ENCODE data around the gene MUC22. TPM values are rescaled to one million over a fixed set of nuclear protein-coding genes. Genes with fewer than 3 reads are reported as not detected.
"Not testable (repeated sequence)": the region's sequence is repeated elsewhere in the genome, so short reads cannot be mapped to it uniquely, and the experiment has no call there.

MUC22 gene
- total RNA-seq, 4 donors from 2014 or later, result not detected

DNA sequence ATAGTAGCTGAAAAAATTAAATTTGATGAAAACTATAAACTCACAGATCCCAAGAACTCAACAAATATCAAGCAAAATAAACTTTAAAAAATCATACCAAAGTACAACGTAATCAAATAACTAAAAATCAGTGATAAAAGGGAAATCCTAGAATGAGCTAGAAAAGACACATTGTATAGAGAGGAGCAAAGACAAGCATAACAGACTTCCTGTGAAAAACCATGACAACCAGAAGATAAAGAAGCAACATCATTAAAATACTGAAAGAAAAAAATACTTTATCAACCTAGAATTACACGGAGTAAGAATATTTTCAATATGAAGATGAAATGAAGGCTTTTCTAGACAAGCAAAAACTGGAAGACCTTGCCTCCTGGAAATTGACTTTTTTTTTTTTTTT lies 9.8 kb downstream of the MUC22 start:
- H3K4me1 ChIP-seq, result no peaks in the 10 kb centered on the region
- H3K27me3 ChIP-seq, result no peaks in the 10 kb centered on the region
- H3K9me3 ChIP-seq, result no peaks in the 10 kb centered on the region
- no peaks in the 10 kb centered on the region for H3K36me3 ChIP-seq
- DNase-seq, result no peak
- no peak overlapping the region for H3K4me3 ChIP-seq
- no peak overlapping the region for H3K27ac ChIP-seq
- no peak for TF ChIP-seq POLR2A (IDR thresholded peaks at IDR 0.05)
- TF ChIP-seq, protein P1, sequence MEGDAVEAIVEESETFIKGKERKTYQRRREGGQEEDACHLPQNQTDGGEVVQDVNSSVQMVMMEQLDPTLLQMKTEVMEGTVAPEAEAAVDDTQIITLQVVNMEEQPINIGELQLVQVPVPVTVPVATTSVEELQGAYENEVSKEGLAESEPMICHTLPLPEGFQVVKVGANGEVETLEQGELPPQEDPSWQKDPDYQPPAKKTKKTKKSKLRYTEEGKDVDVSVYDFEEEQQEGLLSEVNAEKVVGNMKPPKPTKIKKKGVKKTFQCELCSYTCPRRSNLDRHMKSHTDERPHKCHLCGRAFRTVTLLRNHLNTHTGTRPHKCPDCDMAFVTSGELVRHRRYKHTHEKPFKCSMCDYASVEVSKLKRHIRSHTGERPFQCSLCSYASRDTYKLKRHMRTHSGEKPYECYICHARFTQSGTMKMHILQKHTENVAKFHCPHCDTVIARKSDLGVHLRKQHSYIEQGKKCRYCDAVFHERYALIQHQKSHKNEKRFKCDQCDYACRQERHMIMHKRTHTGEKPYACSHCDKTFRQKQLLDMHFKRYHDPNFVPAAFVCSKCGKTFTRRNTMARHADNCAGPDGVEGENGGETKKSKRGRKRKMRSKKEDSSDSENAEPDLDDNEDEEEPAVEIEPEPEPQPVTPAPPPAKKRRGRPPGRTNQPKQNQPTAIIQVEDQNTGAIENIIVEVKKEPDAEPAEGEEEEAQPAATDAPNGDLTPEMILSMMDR (IDR thresholded peaks at IDR 0.05), result no peak

DNA sequence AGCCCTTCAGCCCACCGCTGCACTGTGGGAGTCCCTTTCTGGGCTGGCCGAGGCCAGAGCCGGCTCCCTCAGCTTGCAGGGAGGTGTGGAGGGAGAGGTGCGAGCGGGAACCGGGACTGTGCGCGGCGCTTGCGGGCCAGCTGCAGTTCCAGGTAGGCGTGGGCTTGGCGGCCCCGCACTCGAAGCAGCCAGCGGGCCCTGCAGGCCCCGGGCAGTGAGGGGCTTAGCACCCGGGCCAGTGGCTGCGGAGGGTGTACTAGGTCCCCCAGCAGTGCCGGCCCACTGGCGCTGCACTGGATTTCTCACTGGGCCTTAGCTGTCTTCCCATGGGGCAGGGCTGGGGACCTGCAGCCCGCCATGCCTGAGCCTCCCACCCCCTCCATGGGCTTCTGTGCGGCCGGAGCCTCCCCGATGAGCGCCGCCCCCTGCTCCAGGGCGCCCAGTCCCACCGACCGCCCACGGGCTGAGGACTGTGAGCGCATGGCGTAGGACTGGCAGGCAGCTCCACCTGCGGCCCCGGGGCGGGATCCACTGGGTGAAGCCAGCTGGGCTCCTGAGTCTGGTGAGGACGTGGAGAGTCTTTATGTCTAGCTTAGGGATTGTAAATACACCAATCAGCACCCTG lies 10.5 kb downstream of the MUC22 start:
- not testable (repeated sequence) for H3K27ac ChIP-seq, H3K9me3 ChIP-seq, DNase-seq, H3K36me3 ChIP-seq, H3K4me3 ChIP-seq, H3K4me1 ChIP-seq, H3K27me3 ChIP-seq

DNA sequence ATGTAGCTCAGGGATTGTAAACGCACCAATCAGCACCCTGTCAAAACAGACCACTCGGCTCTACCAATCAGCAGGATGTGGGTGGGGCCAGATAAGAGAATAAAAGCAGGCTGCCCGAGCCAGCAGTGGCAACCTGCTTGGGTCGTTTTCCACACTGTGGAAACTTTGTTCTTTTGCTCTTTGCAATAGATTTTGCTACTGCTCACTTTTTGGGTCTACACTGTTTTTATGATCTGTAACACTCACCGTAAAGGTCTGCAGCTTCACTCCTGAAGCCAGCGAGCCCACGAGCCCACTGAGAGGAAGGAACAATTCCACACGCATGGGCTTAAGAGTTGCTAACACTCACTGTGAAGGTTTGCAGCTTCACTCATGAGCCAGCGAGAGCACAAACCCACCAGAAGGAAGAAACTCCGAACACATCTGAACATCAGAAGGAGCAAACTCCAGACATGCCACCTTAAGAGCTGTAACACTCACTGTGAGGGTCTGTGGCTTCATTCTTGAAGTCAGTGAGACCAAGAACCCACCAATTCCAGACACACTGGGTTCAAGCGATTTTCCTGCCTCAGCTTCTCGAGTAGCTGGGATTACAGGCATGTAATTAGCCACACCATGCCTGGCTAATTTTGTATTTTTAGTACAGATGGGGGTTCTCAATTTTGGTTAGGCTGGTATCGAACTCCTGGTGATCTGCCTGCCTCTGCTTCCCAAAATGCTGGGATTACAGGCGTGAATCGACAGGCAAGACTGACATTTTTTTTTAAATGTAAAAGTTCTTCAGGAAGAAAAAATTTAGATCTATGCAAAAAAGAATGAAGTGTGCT lies 11.6 kb downstream of the MUC22 start:
- not testable (repeated sequence) for H3K27me3 ChIP-seq, H3K4me3 ChIP-seq, H3K27ac ChIP-seq, H3K36me3 ChIP-seq, DNase-seq, H3K9me3 ChIP-seq, H3K4me1 ChIP-seq

DNA sequence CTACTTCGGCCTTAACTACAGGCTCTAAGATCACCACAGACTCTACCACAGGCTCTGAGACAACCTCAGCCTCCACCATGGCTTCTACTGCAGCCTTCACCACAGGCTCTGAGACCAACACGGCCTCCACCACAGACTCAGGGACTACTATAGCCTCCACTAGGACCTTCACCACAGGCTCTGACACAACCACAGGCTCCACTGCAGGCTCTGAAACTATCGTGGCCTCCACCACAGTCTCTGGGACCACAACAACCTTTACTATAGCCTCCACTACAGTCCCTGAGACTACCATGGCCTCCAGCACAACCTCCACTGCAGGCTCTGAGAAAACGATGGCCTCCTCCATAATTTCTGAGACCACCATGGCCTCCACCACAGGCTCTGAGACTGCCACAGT lies 15.3 kb downstream of the MUC22 start:
- Histone ChIP-seq H3K36me3 (no peaks in the 10 kb centered on the region), H3K9me3 (no peaks in the 10 kb centered on the region), H3K27ac (no peak overlapping the region), H3K27me3 (no peaks in the 10 kb centered on the region), H3K4me3 (no peak overlapping the region), H3K4me1 (no peaks in the 10 kb centered on the region)
- TF ChIP-seq, protein P1 (IDR thresholded peaks at IDR 0.05), result no peak
- no peak for TF ChIP-seq POLR2A (IDR thresholded peaks at IDR 0.05)
- DNase-seq, result no peak

DNA sequence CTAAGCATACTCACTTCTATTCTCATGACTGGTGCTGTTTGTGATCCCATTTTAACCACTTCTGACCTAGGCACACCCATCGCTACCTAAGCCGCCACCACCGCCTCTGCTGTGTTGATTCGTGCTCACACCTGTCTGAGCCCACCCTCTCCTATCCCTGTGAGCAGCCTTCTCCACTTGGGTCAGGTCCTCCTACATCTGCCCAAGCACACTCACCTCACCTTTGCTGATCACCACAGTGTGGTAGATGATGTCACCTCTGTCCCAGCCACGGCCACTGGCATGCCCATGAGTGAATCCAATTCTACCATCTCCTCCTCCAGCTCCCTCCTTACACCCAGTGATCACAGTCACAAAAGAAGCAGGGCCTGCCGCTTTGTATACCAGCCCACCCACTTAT lies 20.8 kb downstream of the MUC22 start:
- Histone ChIP-seq H3K4me1 (no peaks in the 10 kb centered on the region), H3K27ac (no peak overlapping the region), H3K9me3 (no peaks in the 10 kb centered on the region), H3K27me3 (no peaks in the 10 kb centered on the region), H3K4me3 (no peak overlapping the region), H3K36me3 (no peaks in the 10 kb centered on the region)
- TF ChIP-seq, protein P1 (IDR thresholded peaks at IDR 0.05), result no peak
- TF ChIP-seq POLR2A (IDR thresholded peaks at IDR 0.05), result no peak
- no peak for DNase-seq

DNA sequence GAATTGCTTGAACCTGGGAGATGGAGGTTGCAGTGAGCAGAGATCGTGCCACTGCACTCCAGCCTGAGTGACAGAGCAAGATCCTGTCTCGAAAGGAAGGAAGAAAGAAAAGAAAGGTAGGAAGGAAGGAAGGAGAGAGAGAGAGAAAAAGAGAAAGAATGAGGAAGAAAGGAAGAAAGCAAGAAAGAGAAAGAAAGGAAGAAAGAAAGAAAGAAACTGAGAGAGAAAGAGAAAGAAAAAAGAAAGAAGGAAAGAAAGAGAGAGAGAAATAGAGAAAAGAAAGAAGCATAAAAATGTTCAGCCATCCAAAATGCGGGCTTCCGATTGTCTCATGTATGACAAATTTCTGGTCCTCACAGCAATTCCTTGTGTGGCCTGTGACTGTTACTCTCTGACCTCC lies 22.8 kb downstream of the MUC22 start:
- TF ChIP-seq POLR2A (IDR thresholded peaks at IDR 0.05), result no peak
- TF ChIP-seq, protein P1 (IDR thresholded peaks at IDR 0.05), result no peak

More for the DNA sequence above, 22.8 kb downstream of the MUC22 start:
- H3K36me3 ChIP-seq, result no peaks in the 10 kb centered on the region
- no peak overlapping the region for H3K27ac ChIP-seq
- H3K4me1 ChIP-seq, result no peaks in the 10 kb centered on the region
- no peaks in the 10 kb centered on the region for H3K27me3 ChIP-seq
- H3K4me3 ChIP-seq, result no peak overlapping the region
- H3K9me3 ChIP-seq, result no peaks in the 10 kb centered on the region
- DNase-seq, result no peak

Measured in Peyer's patch (tissue), 4 donors.